IgD-negative memory B cell (primary cell): ENCODE data around the gene CENPI. TPM values are rescaled to one million over a fixed set of nuclear protein-coding genes. Genes with fewer than 3 reads are reported as not detected.
"Not testable (repeated sequence)": the region's sequence is repeated elsewhere in the genome, so short reads cannot be mapped to it uniquely, and the experiment has no call there.

Source experiments
- H3K27ac Mint-ChIP-seq, 3 donors: one replicate each; pipeline ENCODE4 v1.8.0; 2020 to 2022; ENCODE audit warnings: mild to moderate bottlenecking in 3 of 3, mixed read lengths in 3 of 3, moderate library complexity in 1 of 3
- H3K27me3 Mint-ChIP-seq: one replicate; pipeline ENCODE4 v1.8.0; 2021; ENCODE audit warnings: mixed read lengths
- H3K36me3 Mint-ChIP-seq: one replicate; pipeline ENCODE4 v1.8.0; 2020; ENCODE audit warnings: mild to moderate bottlenecking, mixed read lengths
- H3K4me1 Mint-ChIP-seq, 3 donors: one replicate each; pipeline ENCODE4 v1.8.0; 2020 to 2022; ENCODE audit warnings: mixed read lengths in 3 of 3, mild to moderate bottlenecking in 1 of 3
- H3K4me3 Mint-ChIP-seq, 4 donors: one replicate each; pipeline ENCODE4 v1.8.0; 2020 to 2022; ENCODE audit warnings: mild to moderate bottlenecking in 4 of 4, mixed read lengths in 4 of 4, moderate library complexity in 3 of 4
- H3K9me3 Mint-ChIP-seq, 3 donors: one replicate each; pipeline ENCODE4 v1.8.0; 2020 to 2021; ENCODE audit warnings: mixed read lengths in 3 of 3, mild to moderate bottlenecking in 1 of 3
- polyA plus RNA-seq: library from polyadenylated mRNA; unstranded; fragments of 300-500 nt; fragmentation: Illumina TruSeq; gene quantifications from one replicate; pipeline ENCODE4 v1.2.3, GENCODE V29; 2021

CENPI gene
- polyA plus RNA-seq = 0.35 TPM

- peaks cover 1% of the 10 kb centered on the region for H3K36me3 Mint-ChIP-seq
- H3K27me3 Mint-ChIP-seq = peaks cover 3% of the 10 kb centered on the region
- H3K9me3 Mint-ChIP-seq = no peaks in the 10 kb centered on the region
- peak within 1 kb of the TSS; percentile 65 to 81 (median 69) for H3K27ac Mint-ChIP-seq
- peak within 1 kb of the TSS; percentile 87 to 92 (median 92) for H3K4me3 Mint-ChIP-seq
- H3K4me1 Mint-ChIP-seq = peaks cover 4 to 6% (median 6%) of the 10 kb centered on the region in 3 donors
These were observed at the start of gene CENPI for GRCh38 chrX:101097546-101098453. CENPI (plus strand) TSS chrX:101098204; CDS start chrX:101101071, 2,867 bp downstream.

GRCh38 chrX:101051153-101051548, 46.9 kb upstream of the CENPI start:
- Mint-ChIP-seq H3K27me3 (no peaks in the 10 kb centered on the region), H3K9me3 (peaks cover 0 to 2% (median 0%) of the 10 kb centered on the region in 3 donors), H3K4me3 (peak overlapping the region; percentile 86 to 98 (median 96)), H3K4me1 (peaks cover 11 to 17% (median 12%) of the 10 kb centered on the region in 3 donors), H3K27ac (peak overlapping the region; percentile 93 to 98 (median 97)), H3K36me3 (peaks cover 1% of the 10 kb centered on the region)

GRCh38 chrX:101051549-101052302, 46.3 kb upstream of the CENPI start, which contains the start of gene TRMT2B:
TRMT2B (minus strand) TSS chrX:101052111; CDS start chrX:101042289, 9,822 bp downstream.
- peak within 1 kb of the TSS; percentile 86 to 98 (median 96) for H3K4me3 Mint-ChIP-seq
- no peaks in the 10 kb centered on the region for H3K27me3 Mint-ChIP-seq
- H3K27ac Mint-ChIP-seq = peak within 1 kb of the TSS; percentile 93 to 98 (median 97)
- H3K4me1 Mint-ChIP-seq = peaks cover 11 to 17% (median 12%) of the 10 kb centered on the region in 3 donors
- H3K9me3 Mint-ChIP-seq = peaks cover 0 to 2% (median 0%) of the 10 kb centered on the region in 3 donors
- peaks cover 1% of the 10 kb centered on the region for H3K36me3 Mint-ChIP-seq

- not testable (repeated sequence) for H3K4me3 Mint-ChIP-seq, H3K9me3 Mint-ChIP-seq, H3K36me3 Mint-ChIP-seq, H3K27me3 Mint-ChIP-seq
- peak overlapping the region in 1 of 3 donors; percentile 65 for H3K27ac Mint-ChIP-seq
- peaks cover 3 to 13% (median 7%) of the 10 kb centered on the region in 3 donors for H3K4me1 Mint-ChIP-seq
These were observed 41.5 kb upstream of the CENPI start for GRCh38 chrX:101056551-101056950.

- no peaks in the 10 kb centered on the region for H3K36me3 Mint-ChIP-seq
- no peaks in the 10 kb centered on the region for H3K27me3 Mint-ChIP-seq
- H3K4me3 Mint-ChIP-seq = peak overlapping the region in 1 of 4 donors; percentile 2
- no peaks in the 10 kb centered on the region for H3K9me3 Mint-ChIP-seq
- no peak overlapping the region for H3K27ac Mint-ChIP-seq
- H3K4me1 Mint-ChIP-seq = peaks cover 0 to 7% (median 7%) of the 10 kb centered on the region in 3 donors
These were observed 40.8 kb upstream of the CENPI start for GRCh38 chrX:101057093-101057714.

GRCh38 chrX:101062176-101062575, 35.8 kb upstream of the CENPI start:
- H3K4me3 Mint-ChIP-seq = no peak overlapping the region
- no peak overlapping the region for H3K27ac Mint-ChIP-seq
- H3K36me3 Mint-ChIP-seq = no peaks in the 10 kb centered on the region

GRCh38 chrX:101071582-101071981, 26.4 kb upstream of the CENPI start:
- H3K4me3 Mint-ChIP-seq = no peak overlapping the region
- no peaks in the 10 kb centered on the region for H3K36me3 Mint-ChIP-seq
- no peak overlapping the region for H3K27ac Mint-ChIP-seq
- no peaks in the 10 kb centered on the region for H3K4me1 Mint-ChIP-seq
- H3K27me3 Mint-ChIP-seq = no peaks in the 10 kb centered on the region
- no peaks in the 10 kb centered on the region for H3K9me3 Mint-ChIP-seq

More at GRCh38 chrX:101062176-101062575, 35.8 kb upstream of the CENPI start:
- Mint-ChIP-seq H3K4me1 (peaks cover 0 to 2% (median 2%) of the 10 kb centered on the region in 3 donors), H3K27me3 (peaks cover 6% of the 10 kb centered on the region), H3K9me3 (peaks cover 0 to 2% (median 0%) of the 10 kb centered on the region in 3 donors)

- Mint-ChIP-seq H3K4me1 (peaks cover 0 to 8% (median 3%) of the 10 kb centered on the region in 3 donors), H3K27ac (no peak within 1 kb of the TSS), H3K27me3 (peaks cover 10% of the 10 kb centered on the region)
These were observed 19.0 kb upstream of the CENPI start, which contains the start of gene TMEM35A for GRCh38 chrX:101078716-101079598. TMEM35A (plus strand) TSS chrX:101078879; CDS start chrX:101079003, 124 bp downstream.

GRCh38 chrX:101079736-101080270, 18.2 kb upstream of the CENPI start:
- no peak overlapping the region for H3K4me3 Mint-ChIP-seq
- peaks cover 10% of the 10 kb centered on the region for H3K27me3 Mint-ChIP-seq
- no peak overlapping the region for H3K27ac Mint-ChIP-seq
- H3K4me1 Mint-ChIP-seq = peaks cover 0 to 8% (median 3%) of the 10 kb centered on the region in 3 donors
- no peaks in the 10 kb centered on the region for H3K36me3 Mint-ChIP-seq
- H3K9me3 Mint-ChIP-seq = no peaks in the 10 kb centered on the region

More at GRCh38 chrX:101078716-101079598, 19.0 kb upstream of the CENPI start, which contains the start of gene TMEM35A:
- no peaks in the 10 kb centered on the region for H3K9me3 Mint-ChIP-seq
- peak within 1 kb of the TSS in 1 of 4 donors; percentile 70 for H3K4me3 Mint-ChIP-seq
- H3K36me3 Mint-ChIP-seq = no peaks in the 10 kb centered on the region

- Mint-ChIP-seq H3K4me1 (peaks cover 0 to 8% (median 3%) of the 10 kb centered on the region in 3 donors), H3K4me3 (no peak overlapping the region), H3K9me3 (no peaks in the 10 kb centered on the region), H3K27ac (no peak overlapping the region), H3K27me3 (peaks cover 10% of the 10 kb centered on the region), H3K36me3 (no peaks in the 10 kb centered on the region)
These were observed 17.5 kb upstream of the CENPI start for GRCh38 chrX:101080326-101081124.

GRCh38 chrX:101081231-101081630, 16.8 kb upstream of the CENPI start:
- no peaks in the 10 kb centered on the region for H3K36me3 Mint-ChIP-seq
- H3K27ac Mint-ChIP-seq = no peak overlapping the region
- no peaks in the 10 kb centered on the region for H3K9me3 Mint-ChIP-seq
- H3K4me1 Mint-ChIP-seq = peaks cover 0 to 8% (median 3%) of the 10 kb centered on the region in 3 donors
- H3K27me3 Mint-ChIP-seq = peaks cover 10% of the 10 kb centered on the region
- H3K4me3 Mint-ChIP-seq = no peak overlapping the region

- Mint-ChIP-seq H3K36me3 (no peaks in the 10 kb centered on the region), H3K4me1 (peaks cover 0 to 7% (median 0%) of the 10 kb centered on the region in 3 donors), H3K9me3 (peaks cover 0 to 2% (median 0%) of the 10 kb centered on the region in 3 donors), H3K4me3 (no peak overlapping the region), H3K27ac (no peak overlapping the region), H3K27me3 (peaks cover 1% of the 10 kb centered on the region)
These were observed 6.2 kb upstream of the CENPI start for GRCh38 chrX:101091817-101092216.

- H3K9me3 Mint-ChIP-seq = no peaks in the 10 kb centered on the region
- H3K27me3 Mint-ChIP-seq = no peaks in the 10 kb centered on the region
- H3K4me1 Mint-ChIP-seq = no peaks in the 10 kb centered on the region
- H3K4me3 Mint-ChIP-seq = no peak overlapping the region
- H3K27ac Mint-ChIP-seq = no peak overlapping the region
- H3K36me3 Mint-ChIP-seq = no peaks in the 10 kb centered on the region
These were observed 10.3 kb downstream of the CENPI start for GRCh38 chrX:101108284-101108683.
